Stimulated activated CD4-positive, alpha-beta T cell treated with anti-CD3 and anti-CD28 coated beads, Interleukin-4, amount 100 ng/mL, for 48 hours (primary cell): ENCODE measurements around the gene TMEM170B.

Experiments used
- DNase-seq, 2 donors: peaks; one replicate each; pipeline ENCODE4 v3.0.0-alpha.2; 2020; ENCODE audit warnings: low read depth in 2 of 2

The TMEM170B gene

GRCh38 chr6:11586117-11586516 lies 48.6 kb downstream of the TMEM170B start:
- DNase-seq = no peak

DNA sequence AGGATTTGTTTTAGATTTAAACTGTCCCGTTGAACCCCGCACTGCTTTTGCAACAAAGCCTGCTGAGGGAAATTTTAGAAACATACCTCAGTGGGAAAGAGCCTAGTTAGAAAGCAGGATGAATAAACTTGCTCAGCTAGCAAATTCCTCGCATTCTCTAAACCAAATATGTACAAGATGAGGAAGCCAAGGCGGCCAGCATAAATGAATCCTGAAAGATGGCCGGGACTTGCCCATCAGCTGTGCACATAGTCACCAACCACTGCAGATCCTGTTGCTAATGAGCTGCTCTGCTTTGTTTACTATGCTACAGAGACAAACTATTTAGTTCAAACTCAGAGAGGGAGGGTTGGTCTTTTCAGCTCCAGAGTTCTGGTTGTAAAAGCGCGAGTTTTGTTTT lies 49.0 kb downstream of the TMEM170B start:
- no peak for DNase-seq

GRCh38 chr6:11589261-11589660 lies 51.7 kb downstream of the TMEM170B start:
- no peak for DNase-seq

DNA sequence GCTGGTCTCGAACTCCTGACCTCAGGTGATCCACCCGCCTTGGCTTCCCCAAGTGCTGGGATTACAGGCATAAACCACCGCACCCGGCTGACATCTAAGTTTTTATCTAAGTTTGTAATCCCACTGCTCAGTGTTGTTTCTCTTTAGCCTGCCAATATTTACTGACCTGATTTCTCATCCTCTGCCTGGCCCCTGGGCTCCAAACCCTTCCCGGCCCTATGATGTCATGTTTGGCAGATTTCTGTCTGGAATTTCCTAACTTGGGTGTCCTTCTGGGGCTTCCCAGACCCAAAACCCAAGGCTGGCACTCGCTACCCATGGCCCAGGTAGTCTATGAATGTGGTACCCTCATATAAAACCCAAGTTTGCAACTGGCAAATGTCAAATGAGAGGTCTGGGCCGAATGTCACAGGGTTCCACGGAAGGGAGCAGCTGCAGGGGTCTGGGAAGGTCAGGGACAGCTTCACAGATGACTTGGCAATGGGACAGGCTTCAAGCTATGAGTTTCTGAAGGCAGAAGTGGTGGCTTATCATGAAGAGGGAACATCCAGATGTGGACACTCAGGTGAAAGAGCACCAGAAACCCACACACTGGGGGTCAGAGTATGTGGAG lies 54.9 kb downstream of the TMEM170B start:
- DNase-seq = no peak

- no peak for DNase-seq
These were observed 55.5 kb downstream of the TMEM170B start for GRCh38 chr6:11593096-11593495.

- DNase-seq = no peak
These were observed 58.4 kb downstream of the TMEM170B start for GRCh38 chr6:11595903-11596302.

DNA sequence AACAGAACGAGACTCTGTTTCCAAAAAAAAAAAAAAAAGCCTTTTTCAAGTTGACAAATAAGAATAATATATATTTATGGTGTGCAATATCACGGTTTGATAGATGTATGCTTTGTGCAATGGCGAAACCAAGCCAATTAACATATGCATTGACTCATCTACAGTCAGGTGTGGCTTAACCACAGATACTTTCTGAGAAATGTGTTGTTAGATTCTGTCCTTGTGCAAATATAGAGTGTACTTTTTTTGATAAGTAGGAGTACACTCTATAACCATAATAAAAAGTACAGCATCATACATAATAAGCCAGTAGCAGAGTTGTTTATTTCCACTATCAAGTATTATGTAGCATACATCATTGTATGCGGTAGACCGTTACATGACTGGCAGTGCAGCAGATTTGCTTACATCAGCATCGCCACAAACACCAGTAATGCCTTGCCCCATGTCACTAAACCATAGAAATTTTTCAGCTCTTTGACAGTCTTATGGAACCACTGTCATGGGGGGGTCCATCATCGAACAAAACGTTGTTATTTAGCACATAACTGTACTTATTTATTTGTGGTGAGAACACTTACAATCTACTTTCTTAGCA lies 59.2 kb downstream of the TMEM170B start:
- DNase-seq = no peak

- no peak for DNase-seq
These were observed 61.1 kb downstream of the TMEM170B start for GRCh38 chr6:11598687-11599086.

DNA sequence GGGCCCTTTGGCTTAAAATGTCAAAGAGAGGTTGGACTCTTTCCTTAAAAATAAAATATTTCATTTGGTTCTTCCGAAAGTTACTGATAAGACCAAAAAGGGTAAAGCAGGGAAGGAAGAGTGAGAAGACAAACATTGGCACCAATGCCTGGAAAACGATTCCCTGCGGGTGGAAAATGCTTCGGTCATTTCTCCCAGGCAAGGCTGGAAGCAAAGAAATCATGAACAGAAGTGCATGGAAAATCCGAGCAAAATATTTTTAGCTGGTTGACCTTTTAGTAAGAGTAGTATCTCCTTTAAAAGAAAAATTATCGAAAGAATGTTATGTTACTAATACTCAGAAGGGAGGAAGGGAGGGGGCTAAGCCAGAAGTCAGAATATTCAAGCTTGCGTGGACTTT lies 62.7 kb downstream of the TMEM170B start:
- DNase-seq = no peak

- no peak for DNase-seq
These were observed 64.4 kb downstream of the TMEM170B start for GRCh38 chr6:11601776-11602605.

DNA sequence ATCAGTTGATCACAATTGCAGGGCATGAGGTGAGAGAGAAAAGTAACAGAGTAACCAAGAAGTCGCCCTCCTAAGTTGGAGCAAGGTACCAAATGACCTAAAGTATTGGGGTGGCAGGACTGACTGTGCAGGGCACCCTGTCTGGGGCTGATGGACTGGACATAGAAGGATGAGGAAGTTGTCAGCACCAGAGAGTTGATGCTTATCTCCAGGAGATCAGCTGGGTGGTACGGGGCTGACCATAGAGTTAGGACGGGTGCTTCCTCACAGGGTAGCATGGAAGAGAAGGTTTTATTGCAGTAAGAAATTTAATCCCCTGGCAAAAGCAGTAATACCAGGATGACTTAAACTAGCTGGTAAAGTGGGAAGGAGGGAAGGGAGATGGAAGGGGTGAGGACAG lies 66.7 kb downstream of the TMEM170B start:
- no peak for DNase-seq

GRCh38 chr6:11604836-11605506 lies 67.4 kb downstream of the TMEM170B start:
- no peak for DNase-seq

DNA sequence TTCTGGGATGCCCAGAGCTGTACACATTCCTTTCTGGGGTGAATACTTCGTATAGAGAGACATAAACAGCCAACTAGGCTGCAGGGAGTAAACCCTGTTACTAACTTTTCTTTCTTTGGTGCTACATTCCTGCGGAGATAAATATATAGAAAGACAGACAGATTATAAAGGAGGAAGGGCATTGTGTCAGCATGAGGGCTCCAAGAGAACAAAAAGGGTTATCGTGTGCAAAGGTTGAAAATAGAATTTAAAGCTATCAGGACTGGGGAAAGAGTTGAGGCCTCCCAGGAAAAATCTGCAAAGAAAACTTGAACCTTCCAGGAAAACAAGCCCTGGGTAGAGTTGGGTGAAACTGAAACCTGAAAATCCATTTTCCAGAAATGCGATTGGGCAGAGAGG lies 68.0 kb downstream of the TMEM170B start:
- DNase-seq = no peak

DNA sequence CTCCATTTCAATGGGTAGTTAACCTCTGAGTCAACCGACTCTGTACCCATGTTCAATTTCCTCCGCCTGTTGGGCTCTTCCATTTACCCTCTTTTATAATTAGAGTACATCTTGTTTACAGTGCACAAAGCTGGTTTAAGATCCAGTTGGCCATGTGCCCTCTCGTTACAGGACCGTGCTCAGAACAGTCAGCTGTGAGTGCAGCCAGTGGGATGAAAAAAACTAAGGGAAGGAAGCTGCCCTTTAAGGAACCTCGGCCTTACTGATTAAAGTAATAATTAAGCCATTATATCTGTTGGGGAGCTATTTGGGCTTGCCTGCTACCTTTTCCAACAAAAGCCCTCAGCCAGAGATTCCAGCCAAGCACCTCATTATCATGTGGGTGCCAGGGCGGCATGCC lies 68.8 kb downstream of the TMEM170B start:
- no peak for DNase-seq

GRCh38 chr6:11607383-11607782 lies 69.8 kb downstream of the TMEM170B start:
- no peak for DNase-seq

- DNase-seq = no peak
These were observed 71.2 kb downstream of the TMEM170B start for GRCh38 chr6:11608600-11609323.

GRCh38 chr6:11609324-11610071 lies 71.9 kb downstream of the TMEM170B start:
- no peak for DNase-seq

DNA sequence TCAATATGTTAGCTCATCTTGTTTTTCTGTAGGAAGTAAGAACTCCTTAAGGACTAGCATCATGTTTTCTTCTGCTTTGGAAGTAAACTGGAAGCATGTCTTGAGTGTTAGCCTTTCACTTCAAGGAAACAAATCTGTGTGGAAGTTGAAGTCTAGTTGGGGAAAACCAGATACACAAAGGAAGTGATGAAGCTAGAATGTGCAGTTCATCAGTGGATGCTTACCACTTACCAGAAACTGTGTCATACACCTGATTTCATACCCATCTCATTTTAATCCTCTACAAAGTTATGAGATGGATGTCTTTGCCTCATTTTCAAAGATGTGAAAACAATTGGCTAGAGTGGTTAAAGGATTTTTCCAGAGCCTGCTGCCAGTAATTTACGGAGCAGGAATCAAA lies 75.8 kb downstream of the TMEM170B start:
- DNase-seq = no peak

- DNase-seq = no peak
These were observed 76.3 kb downstream of the TMEM170B start for GRCh38 chr6:11613858-11614257.

DNA sequence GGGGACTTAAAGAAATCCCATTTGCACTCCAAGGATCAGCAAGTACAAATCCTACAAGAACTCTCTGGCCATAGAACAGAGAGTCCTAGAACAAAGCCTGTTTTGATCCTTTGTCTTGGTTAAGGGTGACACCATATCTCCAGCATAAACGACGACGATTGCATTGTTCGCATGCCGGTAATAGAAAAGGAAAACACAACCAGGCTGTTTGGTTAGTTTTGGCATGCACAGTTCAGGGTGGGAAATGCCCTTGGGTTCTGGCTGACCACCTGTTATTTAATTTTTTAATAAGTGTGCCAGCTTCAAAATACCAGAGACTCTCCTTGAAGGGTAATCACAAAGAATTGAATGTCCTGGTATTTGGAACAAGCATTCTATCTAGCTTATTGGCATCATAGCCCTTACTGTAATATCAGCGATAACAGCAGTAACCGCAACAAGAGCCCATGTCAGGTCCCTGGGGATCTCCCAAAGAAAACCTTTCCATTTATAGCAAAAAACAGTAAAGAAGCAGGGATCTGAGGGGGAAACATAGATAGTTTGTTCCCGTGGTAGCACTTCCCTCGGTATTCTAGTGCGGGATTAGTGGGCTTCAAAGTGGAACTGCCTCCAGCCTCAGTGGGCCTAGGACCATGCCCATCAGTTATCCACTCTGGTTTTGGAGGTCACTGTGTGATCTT lies 77.1 kb downstream of the TMEM170B start:
- DNase-seq = no peak

DNA sequence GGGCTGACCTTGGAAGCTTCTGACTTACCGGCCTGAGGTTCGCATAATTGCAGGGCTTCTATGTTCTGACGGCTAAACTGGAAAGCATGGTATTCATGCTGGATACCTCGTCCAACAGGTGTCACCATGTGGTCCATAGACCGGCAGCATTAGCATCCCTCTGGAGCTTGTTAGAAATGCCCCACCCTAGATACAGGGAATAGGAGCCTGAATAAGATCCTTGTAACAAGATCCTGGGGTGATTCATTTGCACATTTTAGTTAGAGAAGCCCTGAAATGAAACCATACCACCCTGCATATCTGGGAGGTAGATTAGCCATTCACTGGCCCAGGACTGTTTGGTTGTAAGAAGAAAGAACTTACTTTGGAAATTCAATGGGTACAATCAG lies 77.7 kb downstream of the TMEM170B start:
- DNase-seq = no peak
